ENCODE results near the gene RAB9B. TPM values are rescaled to one million over a fixed set of nuclear protein-coding genes. Genes with fewer than 3 reads are reported as not detected.

RAB9B gene
- polyA plus RNA-seq, 1 donor (not counting 4 experiments of a cell fraction or from before 2014, with no cell fraction given): 0.28 TPM

GRCh38 chrX:103781062-103781402 is 51.0 kb downstream of the RAB9B start:
- TF ChIP-seq EZH2 (IDR thresholded peaks at IDR 0.05; ENCODE audit: low read length) (no peak), CTCF (optimal IDR thresholded peaks at IDR 0.05 in 1 of 3, IDR thresholded peaks at IDR 0.05 in 1 of 3, conservative IDR thresholded peaks at IDR 0.05 in 1 of 3; ENCODE audit: extremely low read depth in 1 of 3, insufficient read depth in 2 of 3, low read length in 3 of 3) (no peak)
- FAIRE-seq: no peak

GRCh38 chrX:103780336-103781061 is 51.6 kb downstream of the RAB9B start:
- peaks cover 7% of the 10 kb centered on the region for H3K27me3 ChIP-seq (ENCODE audit: control insufficient read depth, extremely low read depth, insufficient read depth, low read length)
- H3K4me2 ChIP-seq (ENCODE audit: control insufficient read depth, extremely low read depth, insufficient read depth, low read depth, low read length): no peak overlapping the region
- H3K36me3 ChIP-seq (ENCODE audit: control insufficient read depth in 2 of 2, extremely low read depth in 1 of 2, insufficient read depth in 2 of 2, low read length in 2 of 2): no peaks in the 10 kb centered on the region
- no peak overlapping the region for H3K27ac ChIP-seq (ENCODE audit: control insufficient read depth, insufficient read depth, low read length)
- H3K9ac ChIP-seq (ENCODE audit: control insufficient read depth, extremely low read depth, insufficient read depth, low read length): no peak overlapping the region
- H4K20me1 ChIP-seq (ENCODE audit: control insufficient read depth, extremely low read depth, insufficient read depth, low read length): no peaks in the 10 kb centered on the region
- H3K4me3 ChIP-seq (ENCODE audit: control insufficient read depth in 2 of 3, extremely low read depth in 1 of 3, insufficient read depth in 2 of 3, low read depth in 1 of 3, low read length in 3 of 3): no peak overlapping the region
- H3K79me2 ChIP-seq (ENCODE audit: control insufficient read depth, insufficient read depth, low read length): no peaks in the 10 kb centered on the region
- no peak for DNase-seq (ENCODE audit: low read depth, low spot score)
- dilution Hi-C loops (cut with MboI; ENCODE audit: extremely low pct_ligation_motif_present, low sequenced_read_pairs): no loop called here
- TF ChIP-seq EZH2 (IDR thresholded peaks at IDR 0.05; ENCODE audit: low read length) (no peak), CTCF (optimal IDR thresholded peaks at IDR 0.05 in 1 of 3, IDR thresholded peaks at IDR 0.05 in 1 of 3, conservative IDR thresholded peaks at IDR 0.05 in 1 of 3; ENCODE audit: extremely low read depth in 1 of 3, insufficient read depth in 2 of 3, low read length in 3 of 3) (no peak)
- no peaks in the 10 kb centered on the region for H3K4me1 ChIP-seq (ENCODE audit: control insufficient read depth, extremely low read depth, insufficient read depth, low read length)
- no peak overlapping the region for H2AFZ ChIP-seq (ENCODE audit: control insufficient read depth, low read length)
- H3K9me1 ChIP-seq (ENCODE audit: control insufficient read depth, extremely low read depth, insufficient read depth, low read length): no peaks in the 10 kb centered on the region
- no peaks in the 10 kb centered on the region for H3K9me3 ChIP-seq (ENCODE audit: control insufficient read depth, low read depth, low read length)
- FAIRE-seq: no peak

More at GRCh38 chrX:103781062-103781402, 51.0 kb downstream of the RAB9B start:
- H4K20me1 ChIP-seq (ENCODE audit: control insufficient read depth, extremely low read depth, insufficient read depth, low read length): no peaks in the 10 kb centered on the region
- no peak for DNase-seq (ENCODE audit: low read depth, low spot score)
- peaks cover 10% of the 10 kb centered on the region for H3K27me3 ChIP-seq (ENCODE audit: control insufficient read depth, extremely low read depth, insufficient read depth, low read length)
- no peak overlapping the region for H3K4me2 ChIP-seq (ENCODE audit: control insufficient read depth, extremely low read depth, insufficient read depth, low read depth, low read length)
- dilution Hi-C loops (cut with MboI; ENCODE audit: extremely low pct_ligation_motif_present, low sequenced_read_pairs): no loop called here
- H3K9me3 ChIP-seq (ENCODE audit: control insufficient read depth, low read depth, low read length): no peaks in the 10 kb centered on the region
- H3K27ac ChIP-seq (ENCODE audit: control insufficient read depth, insufficient read depth, low read length): no peak overlapping the region
- H3K9me1 ChIP-seq (ENCODE audit: control insufficient read depth, extremely low read depth, insufficient read depth, low read length): no peaks in the 10 kb centered on the region
- no peak overlapping the region for H2AFZ ChIP-seq (ENCODE audit: control insufficient read depth, low read length)
- no peak overlapping the region for H3K9ac ChIP-seq (ENCODE audit: control insufficient read depth, extremely low read depth, insufficient read depth, low read length)
- no peaks in the 10 kb centered on the region for H3K4me1 ChIP-seq (ENCODE audit: control insufficient read depth, extremely low read depth, insufficient read depth, low read length)
- H3K79me2 ChIP-seq (ENCODE audit: control insufficient read depth, insufficient read depth, low read length): no peaks in the 10 kb centered on the region
- H3K4me3 ChIP-seq (ENCODE audit: control insufficient read depth in 2 of 3, extremely low read depth in 1 of 3, insufficient read depth in 2 of 3, low read depth in 1 of 3, low read length in 3 of 3): no peak overlapping the region
- no peaks in the 10 kb centered on the region for H3K36me3 ChIP-seq (ENCODE audit: control insufficient read depth in 2 of 2, extremely low read depth in 1 of 2, insufficient read depth in 2 of 2, low read length in 2 of 2)
